Left lung (tissue), 10 donors: ENCODE data around the gene FBXL4. TPM values are rescaled to one million over a fixed set of nuclear protein-coding genes. Genes with fewer than 3 reads are reported as not detected.

Experiments used
- ATAC-seq: fragments of 200-7000 bp; cut with Tn5 transposase; one replicate; pipeline ENCODE4 v1.9.1; 2020; ENCODE audit warnings: moderate library complexity
- DNase-seq, 4 donors: peaks; one replicate each; pipeline ENCODE4 v3.0.0-alpha.2; 2013 to 2020
- H3K27ac ChIP-seq, 2 donors: fragments of 200-600 bp; sonication (generic) in 1 of 2; one replicate each; pipeline versions ENCODE4 v1.5.0 to v1.8.0; 2020 to 2021
- H3K27me3 ChIP-seq, 2 donors: fragments of 200-600 bp; sonication (generic) in 1 of 2; one replicate each; pipeline versions ENCODE4 v1.5.0 to v1.8.0; 2020 to 2021
- H3K36me3 ChIP-seq, 2 donors: fragments of 200-600 bp; sonication (generic) in 1 of 2; one replicate each; pipeline versions ENCODE4 v1.5.0 to v1.8.0; 2020 to 2021
- H3K4me1 ChIP-seq, 2 donors: fragments of 200-600 bp; one replicate each; pipeline ENCODE4 v1.8.0; 2021
- H3K4me3 ChIP-seq, 2 donors: fragments of 200-600 bp; sonication (generic) in 1 of 2; one replicate each; pipeline versions ENCODE4 v1.5.0 to v1.8.0; 2020 to 2021; ENCODE audit warnings: mild to moderate bottlenecking in 1 of 2
- H3K9me3 ChIP-seq, 2 donors: fragments of 200-600 bp; sonication (generic) in 1 of 2; one replicate each; pipeline versions ENCODE4 v1.5.0 to v1.8.0; 2020 to 2021
- CTCF ChIP-seq, 2 donors: fragments of 200-600 bp; sonication (generic) in 1 of 2; IDR thresholded peaks; one replicate each; pipeline versions ENCODE4 v1.5.0 to v1.8.0; 2021; ENCODE audit warnings: antibody characterized with exemption in 2 of 2
- intact Hi-C, 2 donors: fragments of 100-400 bp; cut with DNase I; formaldehyde crosslinking; loops; one replicate each; pipeline versions ENCODE4 v1.11.2 to v1.14.2; 2022
- polyA plus RNA-seq, 6 donors: library from polyadenylated mRNA; unstranded; fragments of 120-200 nt; gene quantifications; one replicate each; pipeline ENCODE4 v1.2.1, GENCODE V29; 2013; ENCODE audit not compliant: insufficient read length in 6 of 6
- total RNA-seq, 2 donors: library from RNA; stranded (reverse); fragmentation: NEBNext Ultra II Directional; extraction: Animal tissue kit (Norgen Biotek cat#: 25700); gene quantifications; one replicate each; pipeline ENCODE4 v1.2.1, GENCODE V29; 2021
- donor health status: DM: no; HTN: yes; CAD: no.
- donor health status: DM: no; HTN: no; CAD: no.

The FBXL4 gene
- total and polyA plus RNA-seq, 8 donors: 18.7 to 24.4 (median 21.0) TPM

DNA sequence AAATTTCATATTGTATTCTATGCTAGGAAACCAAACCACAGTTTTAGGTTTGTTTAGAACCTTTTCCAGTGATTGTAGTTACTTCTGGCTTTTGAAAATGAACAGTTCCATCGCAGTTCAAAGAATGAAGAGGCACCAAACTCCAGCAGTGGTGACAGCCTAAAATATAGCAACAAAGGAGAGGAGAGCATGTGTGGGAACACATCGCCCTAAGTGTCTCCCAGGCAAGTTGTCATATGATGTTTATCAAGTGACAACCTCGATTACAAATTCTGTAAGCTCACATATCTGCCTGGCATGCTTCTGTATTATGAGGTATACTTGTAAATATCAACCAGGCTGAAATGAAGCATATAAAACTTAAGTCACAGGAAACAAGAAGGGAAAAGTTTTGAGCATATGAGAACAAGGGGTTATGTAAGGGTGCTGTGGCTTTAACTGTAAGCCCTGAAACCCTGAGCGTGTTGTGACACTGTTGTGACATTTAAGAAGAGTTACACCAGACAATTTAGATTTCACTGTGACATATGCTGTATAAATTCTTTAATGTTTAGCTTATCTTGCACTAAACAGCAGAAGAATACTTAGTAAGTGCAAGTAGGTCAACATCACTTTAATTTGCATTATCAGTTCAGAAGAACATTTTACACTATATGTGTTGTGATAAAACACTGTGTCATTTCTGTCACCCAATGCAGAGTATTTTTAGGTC is 29.1 kb upstream of the FBXL4 start:
- Histone ChIP-seq H3K36me3 (no peaks in the 10 kb centered on the region), H3K4me3 (no peak overlapping the region), H3K27ac (peak overlapping the region in 1 of 2 donors; percentile 48), H3K4me1 (no peaks in the 10 kb centered on the region), H3K27me3 (no peaks in the 10 kb centered on the region), H3K9me3 (no peaks in the 10 kb centered on the region)
- no peak for DNase-seq
- ATAC-seq: no peak
- no peak for TF ChIP-seq CTCF (IDR thresholded peaks at IDR 0.05)
- intact Hi-C loops: no loop called here

DNA sequence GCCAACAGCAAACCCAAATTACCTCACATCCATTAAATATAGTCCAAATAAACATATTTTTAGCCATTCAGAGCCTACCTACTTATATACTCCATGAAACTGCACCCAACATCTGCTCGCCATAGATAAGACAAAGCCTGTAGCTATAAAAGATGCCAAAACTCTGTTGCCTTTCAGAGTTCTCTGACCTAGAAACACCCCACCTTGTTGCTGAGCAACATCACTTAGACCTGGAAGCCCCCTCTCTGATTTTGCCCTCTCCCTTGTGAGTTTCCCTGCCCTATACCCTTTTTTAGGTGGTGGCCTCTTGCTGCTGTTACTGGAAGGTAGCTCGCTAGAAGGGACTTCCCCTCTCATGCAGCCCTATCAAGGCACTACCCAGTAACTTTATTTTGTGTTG is 27.7 kb upstream of the FBXL4 start:
- no peak for TF ChIP-seq CTCF (IDR thresholded peaks at IDR 0.05)
- H3K4me3 ChIP-seq: no peak overlapping the region

DNA sequence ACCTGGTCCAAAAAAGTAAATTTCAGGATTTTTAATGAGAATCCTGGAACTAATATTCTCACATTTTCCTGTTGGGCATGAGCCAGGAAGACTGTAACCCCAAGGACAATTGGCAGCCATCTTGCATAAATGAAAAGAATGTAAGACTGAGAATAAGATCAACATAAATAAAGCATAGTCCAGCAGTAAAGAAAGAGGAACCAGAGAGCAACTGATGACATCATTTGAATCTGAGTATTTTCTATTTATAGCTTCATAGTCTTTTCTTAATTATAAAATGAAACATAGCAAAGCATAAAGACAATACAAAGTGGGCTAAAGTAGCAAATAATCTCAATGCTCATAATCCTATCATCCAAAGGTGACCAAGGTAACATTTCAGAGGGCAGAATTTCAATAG is 26.6 kb upstream of the FBXL4 start:
- no peaks in the 10 kb centered on the region for H3K4me1 ChIP-seq
- H3K27me3 ChIP-seq: no peaks in the 10 kb centered on the region
- no peak for DNase-seq
- intact Hi-C loops: no loop called here
- no peaks in the 10 kb centered on the region for H3K36me3 ChIP-seq
- H3K27ac ChIP-seq: no peak overlapping the region
- H3K9me3 ChIP-seq: no peaks in the 10 kb centered on the region
- no peak overlapping the region for H3K4me3 ChIP-seq
- TF ChIP-seq CTCF (IDR thresholded peaks at IDR 0.05): no peak
- no peak for ATAC-seq

More for the DNA sequence above, 27.7 kb upstream of the FBXL4 start:
- H3K4me1 ChIP-seq: no peaks in the 10 kb centered on the region
- H3K27ac ChIP-seq: no peak overlapping the region
- no peaks in the 10 kb centered on the region for H3K9me3 ChIP-seq
- DNase-seq: no peak
- H3K27me3 ChIP-seq: no peaks in the 10 kb centered on the region
- intact Hi-C loops: no loop called here
- no peak for ATAC-seq
- H3K36me3 ChIP-seq: no peaks in the 10 kb centered on the region

DNA sequence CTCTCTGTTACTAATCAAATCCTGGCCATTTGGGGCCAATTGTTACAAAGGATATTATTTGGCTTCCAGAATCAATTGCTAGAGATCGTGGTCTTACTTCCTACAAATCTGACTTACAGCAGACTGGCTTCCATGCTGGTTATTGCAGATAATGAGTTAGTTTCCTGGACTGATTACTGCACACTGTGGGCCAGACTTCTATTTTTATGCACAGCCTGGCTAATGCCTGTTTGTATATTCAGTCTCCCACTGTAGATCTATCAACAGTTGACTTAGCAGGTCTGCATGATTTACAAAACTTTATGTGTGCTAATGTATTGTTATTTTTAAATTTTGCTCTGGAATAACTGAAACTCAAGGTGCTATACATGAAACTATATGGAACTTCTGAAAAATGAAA is 25.8 kb upstream of the FBXL4 start:
- Histone ChIP-seq H3K27ac (no peak overlapping the region), H3K36me3 (no peaks in the 10 kb centered on the region), H3K4me1 (no peaks in the 10 kb centered on the region), H3K27me3 (no peaks in the 10 kb centered on the region), H3K9me3 (peaks cover 0 to 3% of the 10 kb centered on the region in 2 donors), H3K4me3 (no peak overlapping the region)
- no peak for ATAC-seq
- no peak for DNase-seq
- TF ChIP-seq CTCF (IDR thresholded peaks at IDR 0.05): no peak
- intact Hi-C loops: no loop called here

- TF ChIP-seq CTCF (IDR thresholded peaks at IDR 0.05): no peak
- ATAC-seq (no peak), DNase-seq (no peak)
- intact Hi-C loops: no loop called here
- H3K4me3 ChIP-seq: no peak overlapping the region
- H3K36me3 ChIP-seq: no peaks in the 10 kb centered on the region
- no peaks in the 10 kb centered on the region for H3K27me3 ChIP-seq
- H3K4me1 ChIP-seq: no peaks in the 10 kb centered on the region
- no peak overlapping the region for H3K27ac ChIP-seq
- peaks cover 0 to 4% of the 10 kb centered on the region in 2 donors for H3K9me3 ChIP-seq
These were observed 23.6 kb upstream of the FBXL4 start for GRCh38 chr6:98971303-98971702.
